A673 (cell line): ENCODE data around the gene CNPY2. TPM values are rescaled to one million over a fixed set of nuclear protein-coding genes. Genes with fewer than 3 reads are reported as not detected.

Experiments
- BruUV-seq: library from RNA; stranded (reverse); fragments of 400-500 nt; replicated peaks from 2 replicates; lab custom pipeline; 2021; lab: Mats Ljungman, UMichigan
- CTCF ChIA-PET: fragments of 300-600 bp; sonication (Branson Sonifier 250); formaldehyde crosslinking; loops from one replicate; lab custom pipeline; 2022; ENCODE audit warnings: antibody characterized with exemption; lab: Charles Lee
- POLR2A ChIA-PET: fragments of 300-600 bp; sonication (Branson Sonifier 250); formaldehyde crosslinking; loops from one replicate; lab custom pipeline; 2022; ENCODE audit warnings: antibody characterized with exemption; ENCODE audit not compliant: low non-redundant PET; lab: Charles Lee
- DNase-seq: peaks from one replicate; pipeline ENCODE4 v3.0.0-alpha.2; 2015; ENCODE audit warnings: low spot score
- H3K27ac ChIP-seq: fragments of 200-600 bp; sonication (generic); 2 replicates; pipeline ENCODE4 v1.5.1; 2016; ENCODE audit warnings: mixed run types, low read depth, mild to moderate bottlenecking, mixed read lengths, antibody characterized with exemption, low read length; ENCODE audit not compliant: poor library complexity, severe bottlenecking
- H3K27me3 ChIP-seq: fragments of 200-600 bp; sonication (generic); replicated peaks from 2 replicates; pipeline ENCODE4 v1.6.1; 2017; ENCODE audit warnings: mixed run types, low read depth, mild to moderate bottlenecking, mixed read lengths, antibody characterized with exemption, low read length; ENCODE audit not compliant: insufficient read depth, poor library complexity
- H3K36me3 ChIP-seq: fragments of 200-600 bp; sonication (generic); 2 replicates; pipeline ENCODE4 v1.6.1; 2016; ENCODE audit warnings: mixed run types, mild to moderate bottlenecking, mixed read lengths, antibody characterized with exemption, low read length; ENCODE audit not compliant: insufficient read depth, poor library complexity, severe bottlenecking
- H3K4me1 ChIP-seq: fragments of 200-600 bp; sonication (generic); 2 replicates; pipeline ENCODE4 v1.6.1; 2017; ENCODE audit warnings: mixed run types, mild to moderate bottlenecking, mixed read lengths, antibody characterized with exemption, low read length; ENCODE audit not compliant: insufficient read depth, poor library complexity, severe bottlenecking
- H3K4me3 ChIP-seq: fragments of 200-600 bp; sonication (generic); 2 replicates; pipeline ENCODE4 v1.5.1; 2016; ENCODE audit warnings: low read depth, mixed run types, mild to moderate bottlenecking, mixed read lengths, low read length; ENCODE audit not compliant: poor library complexity, severe bottlenecking
- H3K9me3 ChIP-seq: fragments of 200-600 bp; sonication (generic); 2 replicates; pipeline ENCODE4 v1.6.1; 2016; ENCODE audit warnings: mixed run types, low read depth, mild to moderate bottlenecking, mixed read lengths, antibody characterized with exemption, low read length; ENCODE audit not compliant: poor library complexity, severe bottlenecking
- CTCF ChIP-seq: fragments of 300-800, 200-600 bp; sonication (generic); conservative IDR thresholded peaks from 2 replicates; pipeline ENCODE4 v1.5.1; 2017; ENCODE audit warnings: low read depth, mild to moderate bottlenecking, antibody characterized with exemption, low read length, moderate library complexity, mixed read lengths
- EZH2 ChIP-seq: fragments of 200-600 bp; sonication (generic); IDR thresholded peaks from 2 replicates; pipeline ENCODE4 v1.6.1; 2017; ENCODE audit warnings: borderline replicate concordance, low read depth, mild to moderate bottlenecking, mixed read lengths, antibody characterized with exemption, low read length; ENCODE audit not compliant: poor library complexity, severe bottlenecking
- intact Hi-C: fragments of 100-400 bp; cut with micrococcal nuclease; formaldehyde crosslinking; loops from one replicate; pipeline ENCODE4 v1.10.0; 2022; ENCODE audit not compliant: unreplicated experiment
- total RNA-seq: library from RNA; stranded (reverse); gene quantifications from 2 replicates; pipeline ENCODE4 v1.2.3, GENCODE V29; 2021

The CNPY2 gene
- total RNA-seq, 1 experiment from 2014 or later, result 166 TPM

- intact Hi-C loops, result no loop called here
- Histone ChIP-seq H3K4me1 (no peaks in the 10 kb centered on the region), H3K27ac (no peak overlapping the region), H3K9me3 (no peaks in the 10 kb centered on the region), H3K4me3 (no peak overlapping the region), H3K27me3 (no peaks in the 10 kb centered on the region), H3K36me3 (peaks cover 23% of the 10 kb centered on the region)
- ChIA-PET POLR2A (no interaction called here), CTCF (no interaction called here)
- TF ChIP-seq CTCF (no peak), EZH2 (no peak)
- no TSS peak for BruUV-seq
- DNase-seq, result no peak
These were observed 7.1 kb downstream of the CNPY2 start for GRCh38 chr12:56308714-56309113.

GRCh38 chr12:56307221-56307965 lies 8.4 kb downstream of the CNPY2 start:
- no TSS peak for BruUV-seq
- Histone ChIP-seq H3K9me3 (no peaks in the 10 kb centered on the region), H3K27ac (no peak overlapping the region), H3K27me3 (no peaks in the 10 kb centered on the region), H3K4me1 (no peaks in the 10 kb centered on the region), H3K36me3 (peaks cover 23% of the 10 kb centered on the region), H3K4me3 (no peak overlapping the region)
- CTCF ChIA-PET, result interaction anchor here (0.5 kb wide), 1 partner anchor 17 kb away, joined by 3 read pairs; no protein-coding TSS in a partner anchor
- TF ChIP-seq CTCF (no peak), EZH2 (no peak)
- POLR2A ChIA-PET, result interaction anchor here (0.5 kb wide), 1 partner anchor 14 kb away, joined by 4 read pairs; no protein-coding TSS in a partner anchor
- intact Hi-C loops, result no loop called here
- DNase-seq, result no peak

- Histone ChIP-seq H3K27ac (no peak overlapping the region), H3K9me3 (no peaks in the 10 kb centered on the region)
- CTCF ChIA-PET, result interaction anchor here (0.7 kb wide), 1 partner anchor 13 kb away, joined by 10 read pairs; no protein-coding TSS in a partner anchor
These were observed 10.8 kb downstream of the CNPY2 start for GRCh38 chr12:56304872-56305590.

More at GRCh38 chr12:56304872-56305590, 10.8 kb downstream of the CNPY2 start:
- intact Hi-C loops, result no loop called here
- Histone ChIP-seq H3K4me3 (no peak overlapping the region), H3K36me3 (peaks cover 12% of the 10 kb centered on the region), H3K4me1 (peaks cover 8% of the 10 kb centered on the region), H3K27me3 (no peaks in the 10 kb centered on the region)
- TF ChIP-seq EZH2 (no peak), CTCF (no peak)
- no TSS peak for BruUV-seq
- POLR2A ChIA-PET, result no interaction called here
- no peak for DNase-seq
